ENCODE measurements around the gene TRPV3. TPM values are rescaled to one million over a fixed set of nuclear protein-coding genes. Genes with fewer than 3 reads are reported as not detected.
"Not testable (repeated sequence)": the region's sequence is repeated elsewhere in the genome, so short reads cannot be mapped to it uniquely, and the experiment has no call there.

Gene TRPV3
- total RNA-seq, 2 experiments from 2014 or later = 0.47 to 0.64 TPM

DNA sequence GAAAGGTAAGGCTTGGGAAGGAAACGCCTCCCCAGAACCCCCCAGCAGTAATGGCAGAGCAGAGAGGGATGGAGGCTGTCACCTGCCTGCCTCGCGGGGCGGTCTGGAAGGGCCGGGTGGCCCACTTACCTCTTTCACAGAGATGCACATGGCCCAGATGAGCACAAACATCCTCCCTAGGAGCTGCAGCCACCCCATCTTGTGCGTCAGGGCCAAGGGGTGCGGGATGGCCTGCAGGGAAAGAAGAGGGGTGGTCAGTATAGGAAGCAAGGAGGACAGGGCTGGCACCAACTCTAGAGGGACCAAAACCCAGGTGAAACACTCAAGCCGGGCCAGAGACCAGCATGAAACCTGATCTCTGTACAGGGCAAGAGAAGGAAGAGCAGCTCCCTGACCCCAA is 29.7 kb downstream of the TRPV3 start:
- no peaks in the 10 kb centered on the region for H3K27me3 Mint-ChIP-seq
- H3K36me3 Mint-ChIP-seq = no peaks in the 10 kb centered on the region
- no peaks in the 10 kb centered on the region for H3K4me1 Mint-ChIP-seq
- H3K9me3 Mint-ChIP-seq = no peaks in the 10 kb centered on the region
- H3K27ac Mint-ChIP-seq = no peak overlapping the region
- no peak overlapping the region for H3K4me3 Mint-ChIP-seq
- no peak for DNase-seq

GRCh38 chr17:3527468-3527867 is 30.1 kb downstream of the TRPV3 start:
- Mint-ChIP-seq H3K36me3 (no peaks in the 10 kb centered on the region), H3K4me1 (no peaks in the 10 kb centered on the region), H3K9me3 (no peaks in the 10 kb centered on the region), H3K27ac (no peak overlapping the region), H3K4me3 (no peak overlapping the region), H3K27me3 (no peaks in the 10 kb centered on the region)
- no peak for DNase-seq

DNA sequence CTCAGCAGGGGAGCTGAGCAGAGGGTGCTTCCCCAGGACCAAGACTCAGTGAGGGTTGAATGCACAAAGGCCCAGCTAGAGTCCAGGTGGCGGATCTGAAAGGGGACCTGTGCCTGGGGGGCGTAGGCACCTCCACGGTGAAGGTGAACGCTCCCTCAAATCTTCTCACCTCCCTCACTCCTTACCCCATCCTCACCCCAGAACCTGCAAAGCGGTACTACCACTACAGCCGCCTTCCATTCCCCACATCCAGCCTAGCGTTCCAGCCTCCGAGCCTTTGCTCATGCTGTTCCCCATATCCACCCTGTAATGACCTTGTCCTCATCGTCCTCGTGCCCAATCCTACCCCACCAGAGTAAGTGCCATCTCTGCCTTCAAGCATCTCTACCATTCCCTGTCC is 30.6 kb downstream of the TRPV3 start:
- Mint-ChIP-seq H3K36me3 (no peaks in the 10 kb centered on the region), H3K27ac (no peak overlapping the region), H3K27me3 (no peaks in the 10 kb centered on the region), H3K4me1 (no peaks in the 10 kb centered on the region), H3K9me3 (no peaks in the 10 kb centered on the region), H3K4me3 (no peak overlapping the region)
- no peak for DNase-seq

- H3K36me3 Mint-ChIP-seq = no peaks in the 10 kb centered on the region
- no peak overlapping the region for H3K4me3 Mint-ChIP-seq
- no peak overlapping the region for H3K27ac Mint-ChIP-seq
- DNase-seq = no peak
- H3K27me3 Mint-ChIP-seq = no peaks in the 10 kb centered on the region
- H3K9me3 Mint-ChIP-seq = no peaks in the 10 kb centered on the region
- H3K4me1 Mint-ChIP-seq = no peaks in the 10 kb centered on the region
Measured at GRCh38 chr17:3526491-3526890, 31.1 kb downstream of the TRPV3 start.

GRCh38 chr17:3524024-3524423 is 33.6 kb downstream of the TRPV3 start:
- H3K27ac Mint-ChIP-seq = no peak overlapping the region
- no peaks in the 10 kb centered on the region for H3K27me3 Mint-ChIP-seq
- H3K9me3 Mint-ChIP-seq = no peaks in the 10 kb centered on the region
- no peak overlapping the region for H3K4me3 Mint-ChIP-seq
- no peaks in the 10 kb centered on the region for H3K4me1 Mint-ChIP-seq
- DNase-seq = no peak
- no peaks in the 10 kb centered on the region for H3K36me3 Mint-ChIP-seq

- not testable (repeated sequence) for DNase-seq, H3K9me3 Mint-ChIP-seq, H3K4me3 Mint-ChIP-seq, H3K4me1 Mint-ChIP-seq, H3K36me3 Mint-ChIP-seq, H3K27me3 Mint-ChIP-seq, H3K27ac Mint-ChIP-seq
Measured at GRCh38 chr17:3519472-3519871, 38.1 kb downstream of the TRPV3 start.

GRCh38 chr17:3514873-3515272 is 42.7 kb downstream of the TRPV3 start:
- Mint-ChIP-seq H3K9me3 (no peaks in the 10 kb centered on the region), H3K27me3 (no peaks in the 10 kb centered on the region), H3K27ac (no peak overlapping the region), H3K4me3 (no peak overlapping the region), H3K36me3 (no peaks in the 10 kb centered on the region), H3K4me1 (no peaks in the 10 kb centered on the region)
- no peak for DNase-seq

- not testable (repeated sequence) for H3K4me1 Mint-ChIP-seq, H3K36me3 Mint-ChIP-seq, H3K4me3 Mint-ChIP-seq, H3K27ac Mint-ChIP-seq, H3K27me3 Mint-ChIP-seq, H3K9me3 Mint-ChIP-seq, DNase-seq
Measured at GRCh38 chr17:3514167-3514566, 43.4 kb downstream of the TRPV3 start.

- Mint-ChIP-seq H3K9me3 (peaks cover 4% of the 10 kb centered on the region), H3K4me3 (peak overlapping the region; percentile 57), H3K27me3 (peaks cover 5% of the 10 kb centered on the region), H3K27ac (no peak overlapping the region), H3K4me1 (no peaks in the 10 kb centered on the region), H3K36me3 (no peaks in the 10 kb centered on the region)
- no peak for DNase-seq
Measured at GRCh38 chr17:3513305-3514035, 44.1 kb downstream of the TRPV3 start.

GRCh38 chr17:3512505-3513171 is 45.0 kb downstream of the TRPV3 start:
- H3K4me1 Mint-ChIP-seq = no peaks in the 10 kb centered on the region
- H3K27me3 Mint-ChIP-seq = peaks cover 5% of the 10 kb centered on the region
- H3K4me3 Mint-ChIP-seq = peak overlapping the region; percentile 14
- no peak for DNase-seq
- no peak overlapping the region for H3K27ac Mint-ChIP-seq
- H3K36me3 Mint-ChIP-seq = no peaks in the 10 kb centered on the region
- peaks cover 4% of the 10 kb centered on the region for H3K9me3 Mint-ChIP-seq

DNA sequence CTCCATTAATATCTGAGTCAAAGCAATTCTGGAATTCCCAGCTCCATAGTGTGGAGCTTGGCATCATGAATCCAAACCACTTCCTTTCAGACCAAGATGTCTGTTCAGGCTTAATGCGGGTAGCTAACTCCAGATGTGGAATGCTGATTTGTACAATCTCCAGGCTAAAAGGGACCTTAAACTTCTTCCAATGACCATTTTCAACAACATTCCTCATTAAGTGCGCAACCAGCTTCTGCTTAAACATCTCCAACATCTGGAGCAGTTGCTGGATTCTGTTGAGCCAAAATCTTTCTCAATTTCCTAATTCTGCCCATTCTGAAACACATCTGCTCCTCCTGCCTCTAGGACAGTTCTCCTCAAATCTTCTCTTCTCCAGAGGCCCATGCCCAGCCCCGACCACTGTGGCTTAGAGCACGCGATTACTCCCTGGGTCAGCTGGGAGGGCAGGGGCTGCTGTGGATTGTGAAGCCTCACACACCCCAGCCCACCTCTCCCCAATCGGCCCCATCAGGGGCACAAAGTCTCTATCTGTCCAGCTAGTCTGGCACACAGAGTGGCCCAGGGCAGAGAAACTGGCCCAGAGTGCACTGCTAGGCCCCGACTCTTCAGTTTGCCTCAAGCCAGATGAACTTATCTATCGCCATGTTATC is 45.6 kb downstream of the TRPV3 start:
- DNase-seq = no peak
- Mint-ChIP-seq H3K27ac (no peak overlapping the region), H3K36me3 (no peaks in the 10 kb centered on the region), H3K4me1 (no peaks in the 10 kb centered on the region), H3K27me3 (peaks cover 5% of the 10 kb centered on the region), H3K4me3 (no peak overlapping the region), H3K9me3 (peaks cover 4% of the 10 kb centered on the region)

DNA sequence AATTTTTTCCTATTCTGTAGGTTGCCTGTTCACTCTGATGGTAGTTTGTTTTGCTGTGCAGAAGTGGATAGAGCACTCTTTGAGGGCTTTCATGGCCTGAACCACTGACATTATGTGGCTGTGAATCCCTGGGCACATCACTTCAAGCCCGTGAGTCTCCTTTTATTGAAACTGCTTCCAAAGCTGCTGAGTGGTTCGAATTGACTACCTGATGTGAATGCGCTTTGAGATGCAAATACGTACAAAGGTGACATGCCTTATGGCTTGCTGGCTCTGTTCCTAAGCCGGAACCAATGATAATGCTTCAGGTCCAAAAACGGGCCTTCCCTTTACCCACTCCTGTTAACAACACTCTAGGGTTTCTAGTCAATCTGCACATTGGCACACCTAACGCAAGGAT is 47.5 kb downstream of the TRPV3 start:
- no peak overlapping the region for H3K27ac Mint-ChIP-seq
- no peaks in the 10 kb centered on the region for H3K4me1 Mint-ChIP-seq
- H3K27me3 Mint-ChIP-seq = peaks cover 5% of the 10 kb centered on the region
- no peak overlapping the region for H3K4me3 Mint-ChIP-seq
- no peak for DNase-seq
- no peaks in the 10 kb centered on the region for H3K36me3 Mint-ChIP-seq
- H3K9me3 Mint-ChIP-seq = peaks cover 4% of the 10 kb centered on the region

GRCh38 chr17:3507869-3508268 is 49.7 kb downstream of the TRPV3 start:
- DNase-seq = no peak
- Mint-ChIP-seq H3K9me3 (peaks cover 4% of the 10 kb centered on the region), H3K27me3 (peaks cover 5% of the 10 kb centered on the region), H3K4me1 (no peaks in the 10 kb centered on the region), H3K27ac (no peak overlapping the region), H3K36me3 (no peaks in the 10 kb centered on the region), H3K4me3 (no peak overlapping the region)

DNA sequence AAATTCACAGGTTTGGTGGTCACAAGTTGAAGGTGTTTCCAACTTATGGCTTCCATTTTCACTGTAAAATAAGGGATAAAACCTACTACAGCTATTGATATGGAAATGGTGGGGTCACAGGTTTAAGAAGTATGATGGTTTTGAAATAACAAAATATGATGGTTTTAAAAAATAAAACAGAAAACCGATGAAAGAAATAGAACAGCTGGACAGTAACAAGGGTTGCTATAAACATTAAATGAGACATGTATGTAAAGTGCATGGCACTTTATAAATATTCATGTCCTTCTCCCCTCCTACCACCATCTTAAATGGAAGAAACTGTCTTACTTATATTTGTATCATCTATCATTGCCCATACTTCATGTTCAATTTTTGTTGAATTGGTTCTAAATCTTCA is 50.5 kb downstream of the TRPV3 start:
- H3K36me3 Mint-ChIP-seq = no peaks in the 10 kb centered on the region
- no peak for DNase-seq
- no peak overlapping the region for H3K27ac Mint-ChIP-seq
- peaks cover 5% of the 10 kb centered on the region for H3K27me3 Mint-ChIP-seq
- H3K4me3 Mint-ChIP-seq = no peak overlapping the region
- H3K9me3 Mint-ChIP-seq = peaks cover 4% of the 10 kb centered on the region
- no peaks in the 10 kb centered on the region for H3K4me1 Mint-ChIP-seq

- Mint-ChIP-seq H3K4me1 (no peaks in the 10 kb centered on the region), H3K27me3 (peaks cover 5% of the 10 kb centered on the region), H3K4me3 (no peak overlapping the region), H3K36me3 (no peaks in the 10 kb centered on the region), H3K9me3 (peaks cover 4% of the 10 kb centered on the region), H3K27ac (no peak overlapping the region)
- DNase-seq = no peak
Measured at GRCh38 chr17:3506054-3506453, 51.6 kb downstream of the TRPV3 start.

DNA sequence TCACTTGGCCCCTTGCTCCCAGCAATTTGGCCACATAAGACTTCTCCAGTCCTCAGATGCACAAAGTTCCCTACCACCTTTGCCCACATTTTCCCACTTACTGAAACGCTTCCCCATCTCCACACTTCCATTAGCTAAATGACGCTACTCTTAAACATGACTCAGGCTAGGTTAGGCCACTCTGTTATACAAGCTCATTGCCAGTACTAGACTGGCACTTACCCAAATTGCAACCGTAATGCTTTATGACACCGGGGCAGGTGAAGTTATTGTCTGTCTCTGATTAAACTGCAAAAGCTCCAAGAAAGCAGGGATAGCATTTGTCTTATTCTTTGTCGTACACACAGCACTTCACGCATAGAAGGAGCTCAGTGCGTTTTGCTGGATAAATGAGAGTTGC is 52.6 kb downstream of the TRPV3 start:
- no peaks in the 10 kb centered on the region for H3K4me1 Mint-ChIP-seq
- no peak for DNase-seq
- peaks cover 4% of the 10 kb centered on the region for H3K9me3 Mint-ChIP-seq
- no peak overlapping the region for H3K4me3 Mint-ChIP-seq
- H3K27ac Mint-ChIP-seq = no peak overlapping the region
- no peaks in the 10 kb centered on the region for H3K36me3 Mint-ChIP-seq
- H3K27me3 Mint-ChIP-seq = peaks cover 5% of the 10 kb centered on the region
